WERI-Rb-1 (cell line): ENCODE measurements around the gene TTC34.

ENCODE experiments used
- DNase-seq: peaks from one replicate; pipeline ENCODE4 v3.0.0-alpha.2; 2020
- H3K27ac ChIP-seq: fragments of 250-450 bp; sonication (Bioruptor Pico); 2 replicates; pipeline ENCODE4 v1.5.1; 2020; ENCODE audit warnings: mild to moderate bottlenecking, moderate library complexity
- H3K27me3 ChIP-seq: fragments of 250-450 bp; sonication (Bioruptor Pico); 2 replicates; pipeline ENCODE4 v1.5.1; 2021; ENCODE audit warnings: mild to moderate bottlenecking, low read depth, moderate library complexity; ENCODE audit not compliant: insufficient read depth, severe bottlenecking
- H3K36me3 ChIP-seq: fragments of 250-450 bp; sonication (Bioruptor Pico); 2 replicates; pipeline ENCODE4 v1.5.1; 2020; ENCODE audit warnings: mild to moderate bottlenecking, moderate library complexity
- H3K4me3 ChIP-seq: 2 replicates; pipeline ENCODE4 v1.5.1; 2011; ENCODE audit warnings: low read depth, mild to moderate bottlenecking, control low read depth, low read length
- H3K9me3 ChIP-seq: fragments of 250-450 bp; sonication (Bioruptor Pico); 2 replicates; pipeline ENCODE4 v1.5.1; 2021; ENCODE audit warnings: mild to moderate bottlenecking, moderate library complexity; ENCODE audit not compliant: severe bottlenecking
- TF ChIP-seq, protein P1 (sequence below): IDR thresholded peaks from 2 replicates; pipeline ENCODE4 v1.5.1; 2011; ENCODE audit warnings: low read depth, mild to moderate bottlenecking, control low read depth, inconsistent platforms, low read length

The TTC34 gene

DNA sequence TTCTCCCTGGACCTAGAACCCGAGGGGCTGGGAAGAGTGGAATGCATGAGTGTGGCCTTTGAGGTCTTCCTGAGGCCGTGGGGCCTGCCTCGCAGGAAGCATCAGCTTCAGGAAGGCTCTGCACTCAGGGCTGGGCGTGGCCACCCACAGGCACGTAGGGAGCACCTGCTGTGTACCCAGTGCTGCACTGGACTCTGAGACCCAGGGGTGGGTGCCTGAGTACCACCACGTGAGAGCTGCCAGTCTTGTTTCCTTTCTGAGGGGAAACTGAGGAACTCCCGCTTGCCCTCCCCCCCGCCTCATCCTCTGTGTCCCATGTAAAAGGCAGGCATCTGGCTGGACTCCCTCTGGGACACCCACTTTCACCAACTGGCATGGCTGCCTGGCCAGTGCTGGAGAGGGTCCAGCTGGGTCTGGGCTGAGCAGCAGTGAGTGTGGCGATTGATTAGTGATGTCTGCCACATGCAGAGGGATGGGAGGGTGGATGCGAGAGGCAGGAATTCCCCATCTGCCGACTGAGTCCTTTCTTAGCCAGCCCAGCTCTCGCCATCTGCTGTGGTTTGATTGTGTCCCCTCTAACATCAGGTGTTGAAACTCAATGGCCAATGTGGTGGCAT, 30.2 kb upstream of the TTC34 start:
- H3K27ac ChIP-seq, result no peak overlapping the region
- no peaks in the 10 kb centered on the region for H3K36me3 ChIP-seq
- peaks cover 6% of the 10 kb centered on the region for H3K9me3 ChIP-seq
- no peaks in the 10 kb centered on the region for H3K27me3 ChIP-seq
- H3K4me3 ChIP-seq, result no peak overlapping the region
- no peak for DNase-seq
- TF ChIP-seq, protein P1, sequence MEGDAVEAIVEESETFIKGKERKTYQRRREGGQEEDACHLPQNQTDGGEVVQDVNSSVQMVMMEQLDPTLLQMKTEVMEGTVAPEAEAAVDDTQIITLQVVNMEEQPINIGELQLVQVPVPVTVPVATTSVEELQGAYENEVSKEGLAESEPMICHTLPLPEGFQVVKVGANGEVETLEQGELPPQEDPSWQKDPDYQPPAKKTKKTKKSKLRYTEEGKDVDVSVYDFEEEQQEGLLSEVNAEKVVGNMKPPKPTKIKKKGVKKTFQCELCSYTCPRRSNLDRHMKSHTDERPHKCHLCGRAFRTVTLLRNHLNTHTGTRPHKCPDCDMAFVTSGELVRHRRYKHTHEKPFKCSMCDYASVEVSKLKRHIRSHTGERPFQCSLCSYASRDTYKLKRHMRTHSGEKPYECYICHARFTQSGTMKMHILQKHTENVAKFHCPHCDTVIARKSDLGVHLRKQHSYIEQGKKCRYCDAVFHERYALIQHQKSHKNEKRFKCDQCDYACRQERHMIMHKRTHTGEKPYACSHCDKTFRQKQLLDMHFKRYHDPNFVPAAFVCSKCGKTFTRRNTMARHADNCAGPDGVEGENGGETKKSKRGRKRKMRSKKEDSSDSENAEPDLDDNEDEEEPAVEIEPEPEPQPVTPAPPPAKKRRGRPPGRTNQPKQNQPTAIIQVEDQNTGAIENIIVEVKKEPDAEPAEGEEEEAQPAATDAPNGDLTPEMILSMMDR, result no peak

DNA sequence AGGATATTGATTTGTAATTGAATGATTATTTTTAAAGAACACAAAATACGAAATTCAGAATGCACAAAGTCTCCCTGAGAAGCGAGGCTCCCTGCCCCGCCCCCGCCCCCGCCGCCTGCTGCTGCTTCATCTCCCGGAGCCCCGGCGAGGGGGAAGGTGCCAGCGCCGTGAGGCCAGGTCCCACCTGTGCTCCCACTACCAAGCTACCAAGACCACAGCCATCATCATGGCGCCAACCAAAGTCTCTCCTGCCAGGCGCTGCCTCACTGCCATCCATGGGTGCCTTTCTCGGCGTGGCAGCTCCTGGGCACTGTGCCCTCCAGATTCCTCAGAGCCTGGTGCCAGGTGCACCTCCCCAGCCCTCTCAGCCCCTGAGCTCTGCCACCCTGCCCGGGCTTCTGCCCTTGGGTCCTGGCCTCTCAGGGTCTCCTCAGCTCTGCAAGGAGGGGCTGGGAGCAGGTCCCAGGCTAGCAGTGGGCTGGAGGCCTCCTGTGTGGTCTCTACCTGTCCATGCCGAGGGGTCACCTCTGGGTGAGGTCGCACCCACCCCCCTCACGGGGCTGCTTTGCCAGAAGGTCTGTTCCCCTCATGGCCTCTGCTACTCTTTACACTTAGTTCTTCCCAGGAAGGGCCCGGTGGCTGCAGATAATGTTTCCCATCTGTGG, 29.4 kb upstream of the TTC34 start:
- Histone ChIP-seq H3K4me3 (no peak overlapping the region), H3K36me3 (no peaks in the 10 kb centered on the region), H3K9me3 (peaks cover 6% of the 10 kb centered on the region), H3K27ac (no peak overlapping the region), H3K27me3 (no peaks in the 10 kb centered on the region)
- no peak for DNase-seq
- TF ChIP-seq, protein P1, result no peak

DNA sequence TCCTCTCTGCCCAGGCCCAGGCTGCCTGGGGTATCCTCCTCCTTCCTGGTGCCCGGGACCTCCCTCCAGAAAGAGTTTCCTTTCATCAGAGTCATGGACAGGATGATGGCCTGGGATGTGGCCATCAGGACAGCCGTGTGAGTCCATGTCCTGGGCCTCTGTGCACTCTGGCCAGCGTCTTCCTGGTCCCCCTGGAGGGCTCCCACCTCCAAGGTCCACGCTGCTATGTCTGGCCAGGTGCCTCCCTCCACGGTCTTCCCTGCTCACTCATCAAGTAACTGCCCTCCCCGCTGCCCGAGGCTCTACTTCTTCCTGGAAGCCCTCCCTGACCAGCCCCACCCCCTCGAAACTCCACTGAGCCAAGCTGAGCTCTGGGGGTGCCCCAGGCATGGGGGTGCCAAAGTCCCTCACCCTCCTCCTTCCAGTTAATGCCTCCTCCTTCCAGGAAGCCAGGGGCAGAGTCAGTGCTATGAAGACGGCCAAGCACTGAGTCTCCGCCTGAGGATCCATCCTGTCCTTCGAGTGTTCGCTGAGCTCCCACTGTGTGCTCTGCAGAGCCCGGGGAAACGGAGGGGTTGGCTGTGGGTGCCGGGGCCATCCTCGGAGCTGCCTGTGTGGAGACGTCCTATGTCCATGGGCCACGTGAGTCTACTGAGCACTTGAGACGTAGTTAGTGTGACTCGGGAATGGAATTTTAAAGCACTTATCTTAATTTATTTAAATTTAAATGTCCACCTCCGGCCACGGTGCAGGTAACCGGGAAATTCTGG, 28.5 kb upstream of the TTC34 start:
- Histone ChIP-seq H3K27ac (no peak overlapping the region), H3K27me3 (no peaks in the 10 kb centered on the region), H3K9me3 (peaks cover 6% of the 10 kb centered on the region), H3K4me3 (no peak overlapping the region), H3K36me3 (no peaks in the 10 kb centered on the region)
- TF ChIP-seq, protein P1, result no peak
- DNase-seq, result no peak

DNA sequence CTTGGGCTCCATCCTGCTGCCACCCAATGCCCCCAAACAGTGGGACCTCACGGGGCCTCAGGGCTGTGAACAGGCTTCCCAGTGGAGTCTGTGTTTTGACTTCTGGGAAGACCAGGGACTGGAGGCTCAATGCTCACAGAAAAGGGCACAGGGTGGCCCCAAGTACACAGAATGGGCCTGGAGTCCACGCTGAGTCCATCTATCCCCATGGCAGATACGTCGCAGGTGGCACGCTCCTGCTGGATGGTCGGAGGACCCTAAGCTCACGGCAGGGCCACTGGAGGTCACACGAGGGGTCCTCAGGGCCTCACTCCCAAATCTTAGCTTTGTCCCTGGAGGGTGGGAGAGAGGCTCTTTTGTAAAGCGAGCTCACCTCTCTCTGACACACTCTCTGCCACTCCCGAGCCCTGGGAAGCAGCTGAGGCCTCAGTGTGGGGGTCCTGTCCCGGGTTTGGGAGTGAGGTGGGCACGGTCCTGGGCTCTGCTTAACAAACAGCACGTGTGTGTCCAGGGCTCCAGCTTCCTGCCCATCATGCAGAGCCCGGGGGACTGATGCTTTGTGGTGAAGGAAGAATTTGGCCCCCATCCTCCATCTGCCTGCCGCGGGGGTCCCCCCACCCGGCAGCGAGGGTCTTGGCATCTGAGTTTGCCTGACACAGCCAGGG, 27.2 kb upstream of the TTC34 start:
- Histone ChIP-seq H3K4me3 (no peak overlapping the region), H3K36me3 (no peaks in the 10 kb centered on the region), H3K27me3 (no peaks in the 10 kb centered on the region), H3K9me3 (peaks cover 6% of the 10 kb centered on the region), H3K27ac (no peak overlapping the region)
- TF ChIP-seq, protein P1, result no peak
- DNase-seq, result no peak

DNA sequence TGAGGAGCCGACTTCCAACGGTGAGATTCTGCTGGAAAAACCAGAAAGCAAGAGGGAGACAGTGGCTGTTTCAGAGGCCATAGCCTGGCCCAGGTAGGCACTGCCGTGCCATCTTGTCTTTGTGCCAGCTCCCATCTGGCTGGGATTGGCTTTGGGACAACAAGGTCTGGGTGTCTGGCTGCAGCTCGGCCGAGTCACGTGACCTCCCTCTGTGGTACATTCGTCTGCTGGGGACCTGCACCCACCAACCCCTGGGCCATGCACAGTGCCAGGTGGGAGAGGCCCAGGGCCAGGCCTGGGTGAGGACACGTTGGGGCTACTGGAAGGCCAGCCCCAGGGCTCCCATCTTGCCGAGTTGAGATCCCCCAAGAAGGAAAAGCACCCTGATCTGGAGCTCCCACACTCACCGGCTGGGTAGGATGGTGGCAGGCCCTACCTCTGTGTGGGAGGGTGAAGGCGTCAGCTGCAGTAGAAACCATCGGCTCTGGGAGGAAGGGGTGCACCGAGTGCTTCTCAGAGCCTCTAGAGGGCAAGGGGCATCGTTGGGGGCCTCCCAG, 25.3 kb upstream of the TTC34 start:
- no peak for DNase-seq
- H3K27ac ChIP-seq, result no peak overlapping the region
- TF ChIP-seq, protein P1, result no peak
- H3K36me3 ChIP-seq, result no peaks in the 10 kb centered on the region
- no peaks in the 10 kb centered on the region for H3K27me3 ChIP-seq
- no peak overlapping the region for H3K4me3 ChIP-seq
- peaks cover 5% of the 10 kb centered on the region for H3K9me3 ChIP-seq
